ENCODE data around the gene APOC4.
"Not testable (repeated sequence)": the region's sequence is repeated elsewhere in the genome, so short reads cannot be mapped to it uniquely, and the experiment has no call there.

Gene APOC4

DNA sequence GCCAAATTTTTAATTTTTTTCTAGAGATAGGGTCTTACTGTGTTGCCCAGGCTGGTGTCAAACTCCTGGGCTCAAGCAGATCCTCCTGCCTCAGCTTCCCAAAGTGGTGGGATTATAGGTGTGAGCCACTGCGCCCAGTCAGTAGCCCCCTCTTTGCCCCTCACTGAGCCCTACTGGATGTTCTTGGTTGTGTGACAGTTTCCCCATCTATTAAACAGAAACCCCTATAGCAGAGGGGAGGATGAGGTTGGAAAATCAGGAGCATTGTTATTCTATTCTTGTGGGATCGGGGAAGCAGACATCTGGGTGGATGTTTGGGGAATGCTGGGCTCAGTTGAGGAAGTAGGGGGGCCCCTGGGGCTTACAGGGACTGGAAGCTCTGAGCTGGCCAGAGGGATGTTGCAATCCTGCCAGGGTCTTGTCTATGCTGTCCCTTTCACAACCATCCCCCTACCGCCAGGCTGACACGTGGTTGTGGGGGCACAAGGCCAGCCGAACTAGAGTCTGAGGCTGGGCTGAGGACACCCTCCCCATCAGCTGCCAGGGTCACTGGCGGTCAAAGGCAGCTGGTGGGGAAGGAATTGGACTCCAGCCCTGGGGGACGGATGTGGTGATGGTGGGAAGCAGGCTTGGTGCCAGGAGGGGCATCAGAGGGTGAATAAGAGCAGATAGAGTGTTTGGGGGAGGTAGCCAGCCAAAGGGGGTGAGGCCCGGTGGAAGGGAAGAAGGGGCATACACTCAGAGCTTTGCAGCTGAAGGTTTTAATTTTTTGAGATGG lies 16.7 kb upstream of the APOC4 start:
- no peak overlapping the region for H3K4me3 ChIP-seq (ENCODE audit: low read depth, low read length)
- no peak for DNase-seq (ENCODE audit: low read depth)
- TF ChIP-seq, protein P1, sequence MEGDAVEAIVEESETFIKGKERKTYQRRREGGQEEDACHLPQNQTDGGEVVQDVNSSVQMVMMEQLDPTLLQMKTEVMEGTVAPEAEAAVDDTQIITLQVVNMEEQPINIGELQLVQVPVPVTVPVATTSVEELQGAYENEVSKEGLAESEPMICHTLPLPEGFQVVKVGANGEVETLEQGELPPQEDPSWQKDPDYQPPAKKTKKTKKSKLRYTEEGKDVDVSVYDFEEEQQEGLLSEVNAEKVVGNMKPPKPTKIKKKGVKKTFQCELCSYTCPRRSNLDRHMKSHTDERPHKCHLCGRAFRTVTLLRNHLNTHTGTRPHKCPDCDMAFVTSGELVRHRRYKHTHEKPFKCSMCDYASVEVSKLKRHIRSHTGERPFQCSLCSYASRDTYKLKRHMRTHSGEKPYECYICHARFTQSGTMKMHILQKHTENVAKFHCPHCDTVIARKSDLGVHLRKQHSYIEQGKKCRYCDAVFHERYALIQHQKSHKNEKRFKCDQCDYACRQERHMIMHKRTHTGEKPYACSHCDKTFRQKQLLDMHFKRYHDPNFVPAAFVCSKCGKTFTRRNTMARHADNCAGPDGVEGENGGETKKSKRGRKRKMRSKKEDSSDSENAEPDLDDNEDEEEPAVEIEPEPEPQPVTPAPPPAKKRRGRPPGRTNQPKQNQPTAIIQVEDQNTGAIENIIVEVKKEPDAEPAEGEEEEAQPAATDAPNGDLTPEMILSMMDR (IDR thresholded peaks at IDR 0.05; ENCODE audit: control insufficient read depth, extremely low read depth, insufficient read depth): no peak

DNA sequence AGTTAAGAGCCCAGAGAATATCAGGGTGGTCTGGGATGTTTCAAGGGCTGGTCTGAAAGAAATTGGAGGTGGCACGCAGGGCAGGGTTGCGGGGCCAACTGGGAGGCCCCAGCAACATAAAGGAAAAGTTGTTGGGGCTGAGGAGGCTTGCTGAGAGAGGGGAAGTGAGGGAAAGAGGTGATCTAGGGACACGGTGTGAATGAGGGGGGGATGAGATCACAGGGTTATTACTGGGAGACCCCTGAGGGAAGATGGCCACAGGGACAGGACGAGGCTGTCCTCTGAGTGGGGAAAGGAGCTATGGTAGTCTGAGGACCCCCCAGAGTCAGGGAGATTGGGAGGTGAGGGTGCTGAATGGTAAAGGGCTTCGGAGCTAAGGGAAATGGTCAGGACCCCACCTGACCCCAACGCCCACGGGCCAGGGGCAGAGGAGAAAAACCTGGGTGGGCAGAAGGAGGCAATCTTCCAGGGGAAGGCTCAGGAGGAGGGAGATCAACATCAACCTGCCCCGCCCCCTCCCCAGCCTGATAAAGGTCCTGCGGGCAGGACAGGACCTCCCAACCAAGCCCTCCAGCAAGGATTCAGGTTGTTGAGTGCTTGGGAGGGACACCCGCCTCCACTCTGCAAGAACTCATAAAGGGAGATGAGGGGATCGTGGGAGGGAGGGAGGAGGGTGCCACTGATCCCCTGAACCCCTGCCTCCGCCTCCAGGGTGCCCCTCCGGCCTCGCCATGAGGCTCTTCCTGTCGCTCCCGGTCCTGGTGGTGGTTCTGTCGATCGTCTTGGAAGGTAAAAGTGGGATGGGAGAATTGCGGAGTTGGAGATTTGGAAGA lies 15.6 kb upstream of the APOC4 start:
- H3K4me3 ChIP-seq (ENCODE audit: low read depth, low read length): not testable (repeated sequence)

DNA sequence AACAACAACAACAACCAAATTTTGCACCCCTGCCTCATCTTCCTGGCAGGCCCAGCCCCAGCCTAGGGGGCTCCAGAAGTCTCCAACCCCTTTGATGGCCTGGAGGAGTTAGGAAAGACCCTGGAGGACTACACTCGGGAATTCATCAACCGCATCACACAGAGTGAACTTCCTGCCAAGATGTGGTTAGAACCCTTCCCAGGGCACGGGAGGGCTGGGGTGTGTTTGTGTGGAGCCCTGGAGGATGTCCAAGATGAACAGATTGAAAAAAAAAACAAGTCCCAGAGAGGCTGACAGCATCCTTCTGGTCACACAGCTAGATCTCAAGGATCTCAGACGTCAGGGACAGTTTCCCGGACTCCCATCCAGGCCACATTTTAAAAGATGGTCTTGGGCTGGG lies 14.3 kb upstream of the APOC4 start:
- DNase-seq (ENCODE audit: low read depth): no peak
- no peak overlapping the region for H3K4me3 ChIP-seq (ENCODE audit: low read depth, low read length)
- TF ChIP-seq, protein P1 (IDR thresholded peaks at IDR 0.05; ENCODE audit: control insufficient read depth, extremely low read depth, insufficient read depth): no peak

More for the DNA sequence above, 15.6 kb upstream of the APOC4 start:
- DNase-seq (ENCODE audit: low read depth): not testable (repeated sequence)

DNA sequence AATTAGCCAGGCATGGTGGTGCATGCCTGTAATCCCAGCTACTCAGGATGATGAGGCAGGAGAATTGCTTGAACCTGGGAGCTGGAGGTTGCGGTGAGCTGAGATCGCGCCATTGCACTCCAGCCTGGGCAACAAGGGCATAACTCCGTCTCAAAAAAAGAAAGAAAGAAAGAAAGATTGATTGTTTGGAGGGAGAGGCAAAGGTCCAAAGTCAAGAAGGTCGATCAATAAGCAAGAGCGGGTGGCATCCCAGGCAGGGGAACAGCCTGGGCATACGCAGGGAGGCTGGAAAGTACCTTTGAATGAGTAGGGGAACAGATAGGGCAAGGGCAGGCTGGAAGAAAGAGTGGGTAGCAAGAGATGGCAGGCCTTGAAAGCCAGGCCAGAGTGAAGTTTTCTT lies 11.9 kb upstream of the APOC4 start:
- H3K4me3 ChIP-seq (ENCODE audit: low read depth, low read length): no peak overlapping the region
- DNase-seq (ENCODE audit: low read depth): no peak
- TF ChIP-seq, protein P1 (IDR thresholded peaks at IDR 0.05; ENCODE audit: control insufficient read depth, extremely low read depth, insufficient read depth): no peak

DNA sequence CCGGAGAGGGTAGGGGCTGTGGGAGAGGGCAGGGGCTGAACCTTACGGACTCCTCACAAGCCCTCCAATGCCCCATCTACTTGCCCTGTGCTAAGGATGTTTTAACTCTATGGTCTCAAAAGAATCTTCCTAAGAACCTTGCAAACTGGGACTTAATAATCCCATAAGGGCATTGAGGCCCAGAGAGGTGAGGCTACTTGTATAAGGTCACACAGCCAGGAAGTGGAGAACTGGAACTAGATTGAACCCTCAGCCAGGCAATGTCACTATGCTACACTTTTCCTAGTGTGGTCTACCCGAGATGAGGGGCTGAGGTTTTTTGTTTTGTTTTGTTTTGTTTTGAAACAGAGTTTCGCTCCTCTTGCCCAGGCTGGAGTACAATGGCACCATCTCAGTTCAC lies 10.5 kb upstream of the APOC4 start:
- TF ChIP-seq, protein P1 (IDR thresholded peaks at IDR 0.05; ENCODE audit: control insufficient read depth, extremely low read depth, insufficient read depth): no peak
- DNase-seq (ENCODE audit: low read depth): no peak
- H3K4me3 ChIP-seq (ENCODE audit: low read depth, low read length): no peak overlapping the region

DNA sequence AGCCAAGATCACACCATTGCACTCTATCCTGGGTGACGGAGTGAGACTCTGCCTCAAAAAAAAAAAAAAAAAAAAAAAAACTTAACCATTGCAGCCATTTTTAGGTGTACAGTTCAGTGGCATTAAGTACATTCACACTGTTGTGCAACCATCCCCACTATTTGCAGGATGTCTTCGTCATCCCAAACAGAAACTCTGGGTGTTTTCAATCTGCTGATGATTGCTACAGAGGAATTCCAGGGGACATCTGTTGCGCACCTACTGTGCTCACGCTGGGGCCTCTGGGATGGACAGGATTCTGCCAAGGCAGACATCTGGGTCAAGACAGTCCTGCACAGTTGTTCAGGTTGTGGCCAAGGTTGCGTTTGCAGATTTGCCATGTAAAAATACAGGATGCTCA lies 2.4 kb upstream of the APOC4 start:
- TF ChIP-seq, protein P1 (IDR thresholded peaks at IDR 0.05; ENCODE audit: control insufficient read depth, extremely low read depth, insufficient read depth): no peak
- DNase-seq (ENCODE audit: low read depth): no peak
- no peak overlapping the region for H3K4me3 ChIP-seq (ENCODE audit: low read depth, low read length)

DNA sequence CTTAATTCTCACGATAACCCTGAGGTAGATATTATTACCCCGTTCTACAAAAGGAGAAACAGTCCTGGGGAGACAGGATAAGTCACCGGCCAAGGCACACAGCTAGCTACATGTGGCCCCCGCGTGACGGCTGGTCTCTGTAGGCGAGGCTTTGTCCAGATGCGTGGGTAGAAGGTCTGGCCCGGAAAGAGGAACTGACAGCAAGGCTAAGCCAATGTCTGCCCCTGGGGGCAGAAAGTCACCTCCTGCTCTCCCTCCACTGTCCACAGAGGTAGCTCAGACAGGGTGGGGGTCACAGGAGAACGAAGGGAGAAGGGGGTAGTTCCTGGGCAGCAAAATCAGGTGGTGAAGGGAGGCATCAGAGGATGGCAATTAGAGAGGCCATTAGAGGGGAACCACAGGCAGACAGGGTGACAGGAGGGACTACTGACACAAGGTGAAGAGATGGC lies 1.8 kb downstream of the APOC4 start:
- no peak for DNase-seq (ENCODE audit: low read depth)
- TF ChIP-seq, protein P1 (IDR thresholded peaks at IDR 0.05; ENCODE audit: control insufficient read depth, extremely low read depth, insufficient read depth): no peak
- H3K4me3 ChIP-seq (ENCODE audit: low read depth, low read length): no peak overlapping the region

All from LNCaP clone FGC (cell line).